Neural progenitor cell (in vitro differentiated cells): Measurements from ENCODE around the gene SLC35G2. TPM values are rescaled to one million over a fixed set of nuclear protein-coding genes. Genes with fewer than 3 reads are reported as not detected.

Experiments
- DNase-seq: peaks from one replicate; pipeline ENCODE4 v3.0.0-alpha.2; 2016; ENCODE audit warnings: low spot score
- H2AFZ ChIP-seq: fragments of 200-600 bp; sonication (generic); replicated peaks from 2 replicates; pipeline ENCODE4 v1.6.1; 2016; ENCODE audit warnings: antibody characterized with exemption
- H3F3A ChIP-seq: fragments of 200-600 bp; sonication (generic); 2 replicates; pipeline ENCODE4 v1.6.1; 2016; ENCODE audit warnings: antibody characterized with exemption, low read depth
- H3K27ac ChIP-seq: fragments of 200-600 bp; sonication (generic); 2 replicates; pipeline ENCODE4 v1.5.1; 2016; ENCODE audit warnings: mild to moderate bottlenecking
- H3K27me3 ChIP-seq: fragments of 200-600 bp; sonication (generic); 2 replicates; pipeline ENCODE4 v1.6.1; 2016; ENCODE audit warnings: mild to moderate bottlenecking, moderate library complexity
- H3K36me3 ChIP-seq: fragments of 200-600 bp; sonication (generic); 2 replicates; pipeline ENCODE4 v1.5.1; 2016
- H3K4me1 ChIP-seq: fragments of 200-600 bp; sonication (generic); 2 replicates; pipeline ENCODE4 v1.6.1; 2016; ENCODE audit warnings: mixed run types
- H3K4me2 ChIP-seq: fragments of 200-600 bp; sonication (generic); 2 replicates; pipeline ENCODE4 v1.6.1; 2016
- H3K4me3 ChIP-seq: fragments of 200-600 bp; sonication (generic); 2 replicates; pipeline ENCODE4 v1.5.1; 2016
- H3K79me2 ChIP-seq: fragments of 200-600 bp; sonication (generic); 2 replicates; pipeline ENCODE4 v1.6.1; 2016; ENCODE audit warnings: low read depth
- H3K9ac ChIP-seq: fragments of 200-600 bp; sonication (generic); 2 replicates; pipeline ENCODE4 v1.6.1; 2016
- H3K9me3 ChIP-seq: fragments of 200-600 bp; sonication (generic); 2 replicates; pipeline ENCODE4 v1.5.1; 2016; ENCODE audit warnings: low read depth
- H4K20me1 ChIP-seq: fragments of 200-600 bp; sonication (generic); 2 replicates; pipeline ENCODE4 v1.6.1; 2016; ENCODE audit warnings: low read depth
- H3K27ac Mint-ChIP-seq: 3 replicates; pipeline ENCODE4 v1.8.0; 2021; ENCODE audit warnings: mixed read lengths
- H3K27me3 Mint-ChIP-seq: 2 replicates; pipeline ENCODE4 v1.8.0; 2022; ENCODE audit warnings: low read depth, mild to moderate bottlenecking, inconsistent platforms, moderate library complexity, mixed read lengths; ENCODE audit not compliant: insufficient read depth
- H3K36me3 Mint-ChIP-seq: 3 replicates; pipeline ENCODE4 v1.8.0; 2021; ENCODE audit warnings: mixed read lengths
- H3K4me1 Mint-ChIP-seq: 3 replicates; pipeline ENCODE4 v1.8.0; 2021; ENCODE audit warnings: mixed read lengths
- H3K4me3 Mint-ChIP-seq: 3 replicates; pipeline ENCODE4 v1.8.0; 2021; ENCODE audit warnings: mild to moderate bottlenecking, moderate library complexity, mixed read lengths
- H3K9me3 Mint-ChIP-seq: 3 replicates; pipeline ENCODE4 v1.8.0; 2020; ENCODE audit warnings: mixed read lengths
- CTCF ChIP-seq: fragments of 200-600 bp; sonication (generic); IDR thresholded peaks from 2 replicates; pipeline ENCODE4 v1.5.1; 2017; ENCODE audit warnings: antibody characterized with exemption, mild to moderate bottlenecking
- EZH2 ChIP-seq: fragments of 200-600 bp; sonication (generic); IDR thresholded peaks from 2 replicates; pipeline ENCODE4 v1.6.1; 2017; ENCODE audit warnings: antibody characterized with exemption, mild to moderate bottlenecking, moderate library complexity
- EZH2phosphoT487 ChIP-seq: fragments of 200-600 bp; sonication (generic); IDR thresholded peaks from 2 replicates; pipeline ENCODE4 v1.6.1; 2017; ENCODE audit warnings: antibody characterized with exemption
- total RNA-seq: library from RNA; depleted of rRNA; stranded (reverse); fragments of >200 nt; gene quantifications from 2 replicates; pipeline ENCODE4 v1.2.3, GENCODE V29; 2015; ENCODE audit warnings: low replicate concordance

Gene SLC35G2
- total RNA-seq, 1 donor from 2014 or later, result 1.5 TPM

- Histone ChIP-seq H3K9me3 (no peaks in the 10 kb centered on the region), H3K36me3 (no peaks in the 10 kb centered on the region), H3F3A (no peaks in the 10 kb centered on the region), H3K9ac (no peak overlapping the region), H3K27me3 (no peaks in the 10 kb centered on the region), H3K79me2 (no peaks in the 10 kb centered on the region), H3K4me2 (no peak overlapping the region), H3K4me3 (no peak overlapping the region), H4K20me1 (no peaks in the 10 kb centered on the region), H2AFZ (no peak overlapping the region), H3K4me1 (peaks cover 6% of the 10 kb centered on the region), H3K27ac (no peak overlapping the region)
- H3K9me3 Mint-ChIP-seq, result peaks cover 2% of the 10 kb centered on the region
- no peak overlapping the region for H3K27ac Mint-ChIP-seq
- no peaks in the 10 kb centered on the region for H3K36me3 Mint-ChIP-seq
- peaks cover 4% of the 10 kb centered on the region for H3K27me3 Mint-ChIP-seq
- no peak overlapping the region for H3K4me3 Mint-ChIP-seq
- H3K4me1 Mint-ChIP-seq, result peaks cover 45% of the 10 kb centered on the region
- TF ChIP-seq EZH2 (no peak), EZH2phosphoT487 (no peak), CTCF (no peak)
- DNase-seq, result no peak
Observed at GRCh38 chr3:136804813-136805212, 14.1 kb upstream of the SLC35G2 start.

- H3K36me3 Mint-ChIP-seq, result no peaks in the 10 kb centered on the region
- no peak overlapping the region for H3K27ac Mint-ChIP-seq
- Histone ChIP-seq H3K4me2 (no peak overlapping the region), H3K27ac (no peak overlapping the region), H3K4me1 (peaks cover 6% of the 10 kb centered on the region), H3K79me2 (no peaks in the 10 kb centered on the region), H3K4me3 (no peak overlapping the region), H3K9ac (no peak overlapping the region), H3K9me3 (no peaks in the 10 kb centered on the region), H3K36me3 (no peaks in the 10 kb centered on the region), H2AFZ (no peak overlapping the region), H4K20me1 (no peaks in the 10 kb centered on the region), H3F3A (no peaks in the 10 kb centered on the region), H3K27me3 (no peaks in the 10 kb centered on the region)
- H3K27me3 Mint-ChIP-seq, result peaks cover 4% of the 10 kb centered on the region
- TF ChIP-seq EZH2 (no peak), EZH2phosphoT487 (no peak), CTCF (no peak)
- H3K4me1 Mint-ChIP-seq, result peaks cover 42% of the 10 kb centered on the region
- H3K9me3 Mint-ChIP-seq, result no peaks in the 10 kb centered on the region
- H3K4me3 Mint-ChIP-seq, result no peak overlapping the region
- DNase-seq, result no peak
Observed at GRCh38 chr3:136805795-136806194, 13.1 kb upstream of the SLC35G2 start.

- H3K4me1 ChIP-seq, result no peaks in the 10 kb centered on the region
- no peak overlapping the region for H3K4me2 ChIP-seq
- peaks cover 16% of the 10 kb centered on the region for H3K9me3 Mint-ChIP-seq
- no peak overlapping the region for H3K4me3 Mint-ChIP-seq
- H3K79me2 ChIP-seq, result no peaks in the 10 kb centered on the region
- TF ChIP-seq EZH2phosphoT487 (no peak), CTCF (no peak), EZH2 (no peak)
- H4K20me1 ChIP-seq, result no peaks in the 10 kb centered on the region
- no peaks in the 10 kb centered on the region for H3F3A ChIP-seq
- H3K4me1 Mint-ChIP-seq, result peaks cover 7% of the 10 kb centered on the region
- peaks cover 8% of the 10 kb centered on the region for H3K27me3 Mint-ChIP-seq
- no peak overlapping the region for H2AFZ ChIP-seq
- H3K9me3 ChIP-seq, result no peaks in the 10 kb centered on the region
- no peak overlapping the region for H3K27ac ChIP-seq
- no peak for DNase-seq
- no peak overlapping the region for H3K27ac Mint-ChIP-seq
- H3K27me3 ChIP-seq, result no peaks in the 10 kb centered on the region
- no peaks in the 10 kb centered on the region for H3K36me3 Mint-ChIP-seq
- no peak overlapping the region for H3K9ac ChIP-seq
- H3K4me3 ChIP-seq, result no peak overlapping the region
- no peaks in the 10 kb centered on the region for H3K36me3 ChIP-seq
Observed at GRCh38 chr3:136811701-136812100, 7.2 kb upstream of the SLC35G2 start.
